MCF 10A (cell line): ENCODE results near the gene SLC35A2. TPM values are rescaled to one million over a fixed set of nuclear protein-coding genes. Genes with fewer than 3 reads are reported as not detected.

ENCODE experiments used
- BruUV-seq: library from RNA; stranded (reverse); fragments of 400-500 nt; replicated peaks from 2 replicates; lab custom pipeline; 2021; lab: Mats Ljungman, UMichigan
- CTCF ChIA-PET: fragments of 300-600 bp; sonication (Branson Sonifier 250); formaldehyde crosslinking; extraction: SDS; loops from one replicate; lab custom pipeline; 2021; ENCODE audit warnings: antibody characterized with exemption, inconsistent platforms; lab: Yijun Ruan, JAX
- POLR2A ChIA-PET: fragments of 300-600, 350-650 bp; sonication (Branson Sonifier 250); formaldehyde crosslinking; extraction: SDS; loops from one replicate; lab custom pipeline; 2020; ENCODE audit warnings: antibody characterized with exemption, inconsistent platforms; lab: Yijun Ruan, JAX
- DNase-seq: peaks from one replicate; pipeline ENCODE4 v3.0.0-alpha.2; 2018; ENCODE audit not compliant: unreplicated experiment
- H3K27ac Mint-ChIP-seq: one replicate; pipeline ENCODE4 v1.8.0; 2022; ENCODE audit warnings: mild to moderate bottlenecking, low read depth, mixed read lengths; ENCODE audit not compliant: unreplicated experiment
- H3K27me3 Mint-ChIP-seq: one replicate; pipeline ENCODE4 v1.8.0; 2022; ENCODE audit warnings: mixed read lengths; ENCODE audit not compliant: insufficient read depth, unreplicated experiment
- H3K36me3 Mint-ChIP-seq: one replicate; pipeline ENCODE4 v1.8.0; 2022; ENCODE audit warnings: mild to moderate bottlenecking, moderate library complexity, mixed read lengths; ENCODE audit not compliant: insufficient read depth, unreplicated experiment
- H3K4me1 Mint-ChIP-seq: one replicate; pipeline ENCODE4 v1.8.0; 2022; ENCODE audit warnings: mixed read lengths; ENCODE audit not compliant: insufficient read depth, unreplicated experiment
- H3K4me3 Mint-ChIP-seq: one replicate; pipeline ENCODE4 v1.8.0; 2022; ENCODE audit warnings: mild to moderate bottlenecking, moderate library complexity, mixed read lengths; ENCODE audit not compliant: unreplicated experiment
- H3K9me3 Mint-ChIP-seq: one replicate; pipeline ENCODE4 v1.8.0; 2022; ENCODE audit warnings: mixed read lengths; ENCODE audit not compliant: unreplicated experiment
- CTCF ChIP-seq: fragments of 200-600 bp; IDR thresholded peaks from one replicate; pipeline ENCODE4 v1.8.0; 2022; ENCODE audit warnings: antibody characterized with exemption, mild to moderate bottlenecking; ENCODE audit not compliant: unreplicated experiment
- intact Hi-C: fragments of 100-400 bp; cut with micrococcal nuclease; formaldehyde crosslinking; loops from 2 replicates; pipeline ENCODE4 v1.14.1; 2022
- total RNA-seq: library from RNA; stranded (reverse); gene quantifications from 2 replicates; pipeline ENCODE4 v1.2.3, GENCODE V29; 2022

SLC35A2 gene
- total RNA-seq, 1 experiment from 2014 or later: 43.5 TPM

- Mint-ChIP-seq H3K4me3 (no peak overlapping the region), H3K36me3 (peaks cover 5% of the 10 kb centered on the region), H3K27me3 (no peaks in the 10 kb centered on the region), H3K4me1 (peaks cover 7% of the 10 kb centered on the region), H3K27ac (no peak overlapping the region), H3K9me3 (peaks cover 21% of the 10 kb centered on the region)
- no TSS peak for BruUV-seq
- DNase-seq: no peak
- CTCF ChIA-PET: interaction anchor here (0.8 to 2.1 kb wide), 3 partner anchors 19 to 54 kb away, joined by 3 to 9 read pairs (median 4); no protein-coding TSS in a partner anchor
- POLR2A ChIA-PET: interaction anchor here (0.8 kb wide), 1 partner anchor 354 kb away, joined by 3 read pairs; the partner anchor contains the start of gene TBC1D25
- no peak for TF ChIP-seq CTCF
- intact Hi-C loops: no loop called here
These were observed 18.6 kb downstream of the SLC35A2 start for GRCh38 chrX:48892896-48893295.

DNA sequence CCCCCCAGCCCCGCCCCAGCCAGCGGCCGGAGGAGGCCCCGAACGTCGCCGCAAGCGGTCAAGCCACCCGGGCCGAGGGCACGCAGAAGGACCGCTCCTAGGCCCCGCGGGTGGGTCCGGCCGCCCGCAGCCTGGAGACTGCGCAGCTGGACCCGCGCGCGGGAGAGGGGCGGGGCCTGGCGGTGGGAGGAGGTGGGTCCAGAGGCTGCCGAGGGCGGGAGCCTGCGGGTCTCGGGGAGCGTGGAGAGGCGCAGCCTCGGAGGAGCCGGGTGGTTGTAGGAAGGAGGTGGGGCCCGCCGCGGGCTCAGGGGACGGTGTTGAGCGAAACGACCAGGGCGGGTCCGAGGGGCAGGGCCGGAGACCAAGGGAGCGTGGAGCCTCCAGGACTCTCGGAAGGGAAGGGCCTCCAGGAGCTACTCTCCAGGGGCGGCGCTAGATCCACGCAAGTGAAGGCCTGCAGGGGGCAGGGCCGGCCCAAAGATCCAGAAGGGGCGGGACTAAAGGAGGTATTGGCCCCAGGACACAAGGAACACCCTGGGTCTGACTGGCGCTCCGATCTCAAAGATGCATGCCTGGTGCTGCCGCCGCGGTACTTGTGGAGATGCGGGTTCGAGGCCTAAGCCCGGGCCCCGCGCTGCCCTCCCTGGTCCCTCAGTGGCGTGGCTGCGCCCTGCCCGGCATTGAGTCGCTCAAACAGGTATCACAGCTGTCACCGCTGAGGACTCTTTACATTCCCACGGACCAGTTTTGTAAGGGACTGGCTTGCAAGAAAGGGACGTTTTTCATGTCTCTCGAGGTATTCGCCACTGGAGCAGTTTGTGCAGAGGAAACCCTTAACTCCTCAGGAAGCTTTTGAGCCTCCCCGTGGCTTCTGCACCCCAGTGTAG lies 19.8 kb downstream of the SLC35A2 start:
- no peak overlapping the region for H3K27ac Mint-ChIP-seq
- CTCF ChIA-PET: interaction anchor here (0.6 to 2.1 kb wide), 8 partner anchors 11 to 261 kb away, joined by 3 to 9 read pairs (median 4); no protein-coding TSS in a partner anchor
- peak; percentile 29 for TF ChIP-seq CTCF
- H3K27me3 Mint-ChIP-seq: no peaks in the 10 kb centered on the region
- peak overlapping the region; percentile 72 for H3K4me3 Mint-ChIP-seq
- no TSS peak for BruUV-seq
- peaks cover 5% of the 10 kb centered on the region for H3K36me3 Mint-ChIP-seq
- intact Hi-C loops: loop anchor here (1.0 to 2.0 kb wide), 3 partner anchors 23 to 37 kb away; no protein-coding TSS in a partner anchor
- peak; percentile 83 for DNase-seq
- peaks cover 7% of the 10 kb centered on the region for H3K4me1 Mint-ChIP-seq
- peaks cover 21% of the 10 kb centered on the region for H3K9me3 Mint-ChIP-seq
- POLR2A ChIA-PET: interaction anchor here (0.7 to 2.4 kb wide), 17 partner anchors 11 to 352 kb away, joined by 3 to 14 read pairs (median 4); partner anchors contain the start of genes HDAC6, OTUD5, PIM2 and SLC35A2

- intact Hi-C loops: loop anchor here (1.0 to 2.0 kb wide), 3 partner anchors 22 to 36 kb away; no protein-coding TSS in a partner anchor
- no peak for TF ChIP-seq CTCF
- H3K36me3 Mint-ChIP-seq: peaks cover 5% of the 10 kb centered on the region
- peak overlapping the region; percentile 72 for H3K4me3 Mint-ChIP-seq
- peaks cover 7% of the 10 kb centered on the region for H3K4me1 Mint-ChIP-seq
- ChIA-PET POLR2A (interaction anchor here (0.7 to 2.4 kb wide), 12 partner anchors 12 to 294 kb away, joined by 3 to 14 read pairs (median 4); partner anchors contain the start of genes OTUD5, PIM2 and SLC35A2), CTCF (interaction anchor here (0.6 to 2.1 kb wide), 5 partner anchors 23 to 86 kb away, joined by 3 to 9 read pairs (median 5); no protein-coding TSS in a partner anchor)
- no TSS peak for BruUV-seq
- no peak overlapping the region for H3K27ac Mint-ChIP-seq
- no peaks in the 10 kb centered on the region for H3K27me3 Mint-ChIP-seq
- DNase-seq: no peak
- peaks cover 21% of the 10 kb centered on the region for H3K9me3 Mint-ChIP-seq
These were observed 20.5 kb downstream of the SLC35A2 start for GRCh38 chrX:48890934-48891401.
